ENCODE measurements around the gene PTPRD.
A peak's percentile ranks its signal among the peaks of the same experiment; 100 is the strongest.

Gene PTPRD

DNA sequence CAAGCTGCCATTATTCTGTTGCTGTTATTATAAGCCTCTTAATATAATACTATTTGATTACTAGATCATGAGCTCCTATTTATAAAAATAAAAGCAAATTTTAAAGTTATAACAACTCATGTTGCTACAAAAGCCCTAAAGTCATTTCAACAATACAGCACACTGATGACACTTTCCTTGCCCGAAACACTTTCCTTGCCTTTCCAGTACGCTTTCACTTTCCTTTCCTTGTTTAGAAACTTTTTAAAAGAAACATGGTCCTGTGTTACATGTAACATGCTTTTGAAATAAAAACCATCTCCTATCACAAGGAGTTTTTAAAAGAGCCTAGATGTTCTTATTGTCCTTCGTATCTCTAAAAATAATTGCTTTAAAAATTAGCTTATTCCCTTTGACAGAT lies 688.4 kb downstream of the PTPRD start:
- Histone ChIP-seq H3K4me1 (ENCODE audit: control insufficient read depth in 1 of 2, insufficient read depth in 2 of 2, low read length in 2 of 2) (no peaks in the 10 kb centered on the region), H4K8ac (ENCODE audit: low read depth, low read length) (no peak overlapping the region), H2AFZ (ENCODE audit: insufficient read depth, low read length, poor library complexity) (no peak overlapping the region), H3K79me2 (ENCODE audit: control insufficient read depth, insufficient read depth, low read length, poor library complexity) (no peaks in the 10 kb centered on the region), H3K79me1 (ENCODE audit: low read length) (no peaks in the 10 kb centered on the region), H3K14ac (ENCODE audit: low read length) (no peak overlapping the region), H3K18ac (ENCODE audit: low read length) (no peak overlapping the region), H2BK12ac (ENCODE audit: low read length) (no peak overlapping the region), H3K9me3 (ENCODE audit: insufficient read depth, low read depth, low read length) (no peaks in the 10 kb centered on the region), H2AK5ac (ENCODE audit: low read length) (no peak overlapping the region), H4K91ac (ENCODE audit: low read depth, low read length) (no peak overlapping the region), H3K4me2 (ENCODE audit: low read length) (no peak overlapping the region), H3K4ac (ENCODE audit: low read depth, low read length) (no peak overlapping the region), H3K9ac (ENCODE audit: low read length) (no peak overlapping the region), H2BK5ac (ENCODE audit: low read depth, low read length, poor library complexity) (no peak overlapping the region), H3K27me3 (ENCODE audit: insufficient read depth, low read length) (no peaks in the 10 kb centered on the region), H3K4me3 (ENCODE audit: low read depth, low read length) (no peak overlapping the region), H2BK120ac (ENCODE audit: insufficient read depth, low read length, poor library complexity) (no peak overlapping the region), H3K36me3 (ENCODE audit: control insufficient read depth in 1 of 2, insufficient read depth in 2 of 2, low read length in 2 of 2) (no peaks in the 10 kb centered on the region), H4K12ac (ENCODE audit: low read depth, low read length) (no peak overlapping the region), H3K27ac (ENCODE audit: low read depth, low read length) (no peak overlapping the region), H3K23ac (ENCODE audit: low read length) (no peak overlapping the region)
- no peak for DNase-seq
- no CpG with 5 or more reads among the region's 3 CpGs for WGBS (ENCODE audit: extremely low coverage, insufficient coverage, insufficient read length)

- Histone ChIP-seq H3K27ac (ENCODE audit: low read depth, low read length) (no peak overlapping the region), H3K9ac (ENCODE audit: low read length) (no peak overlapping the region), H4K91ac (ENCODE audit: low read depth, low read length) (no peak overlapping the region), H4K8ac (ENCODE audit: low read depth, low read length) (no peak overlapping the region), H3K27me3 (ENCODE audit: insufficient read depth, low read length) (no peaks in the 10 kb centered on the region), H3K18ac (ENCODE audit: low read length) (no peak overlapping the region), H3K36me3 (ENCODE audit: control insufficient read depth in 1 of 2, insufficient read depth in 2 of 2, low read length in 2 of 2) (no peaks in the 10 kb centered on the region), H3K4me1 (ENCODE audit: control insufficient read depth in 1 of 2, insufficient read depth in 2 of 2, low read length in 2 of 2) (no peaks in the 10 kb centered on the region), H3K79me1 (ENCODE audit: low read length) (no peaks in the 10 kb centered on the region), H3K4me2 (ENCODE audit: low read length) (no peak overlapping the region), H2BK5ac (ENCODE audit: low read depth, low read length, poor library complexity) (no peak overlapping the region), H3K9me3 (ENCODE audit: insufficient read depth, low read depth, low read length) (no peaks in the 10 kb centered on the region), H3K23ac (ENCODE audit: low read length) (no peak overlapping the region), H3K4me3 (ENCODE audit: low read depth, low read length) (no peak overlapping the region), H3K14ac (ENCODE audit: low read length) (no peak overlapping the region), H2BK12ac (ENCODE audit: low read length) (no peak overlapping the region), H2AK5ac (ENCODE audit: low read length) (no peak overlapping the region), H4K12ac (ENCODE audit: low read depth, low read length) (no peak overlapping the region), H2BK120ac (ENCODE audit: insufficient read depth, low read length, poor library complexity) (no peak overlapping the region), H3K79me2 (ENCODE audit: control insufficient read depth, insufficient read depth, low read length, poor library complexity) (no peaks in the 10 kb centered on the region), H3K4ac (ENCODE audit: low read depth, low read length) (no peak overlapping the region), H2AFZ (ENCODE audit: insufficient read depth, low read length, poor library complexity) (no peak overlapping the region)
- whole genome bisulfite sequencing (ENCODE audit: extremely low coverage, insufficient coverage, insufficient read length) = no CpG with 5 or more reads among the region's 2 CpGs
- peak in 1 of 2 donors; percentile 12 for DNase-seq
Measured at GRCh38 chr9:9921805-9922204, 691.0 kb downstream of the PTPRD start.

DNA sequence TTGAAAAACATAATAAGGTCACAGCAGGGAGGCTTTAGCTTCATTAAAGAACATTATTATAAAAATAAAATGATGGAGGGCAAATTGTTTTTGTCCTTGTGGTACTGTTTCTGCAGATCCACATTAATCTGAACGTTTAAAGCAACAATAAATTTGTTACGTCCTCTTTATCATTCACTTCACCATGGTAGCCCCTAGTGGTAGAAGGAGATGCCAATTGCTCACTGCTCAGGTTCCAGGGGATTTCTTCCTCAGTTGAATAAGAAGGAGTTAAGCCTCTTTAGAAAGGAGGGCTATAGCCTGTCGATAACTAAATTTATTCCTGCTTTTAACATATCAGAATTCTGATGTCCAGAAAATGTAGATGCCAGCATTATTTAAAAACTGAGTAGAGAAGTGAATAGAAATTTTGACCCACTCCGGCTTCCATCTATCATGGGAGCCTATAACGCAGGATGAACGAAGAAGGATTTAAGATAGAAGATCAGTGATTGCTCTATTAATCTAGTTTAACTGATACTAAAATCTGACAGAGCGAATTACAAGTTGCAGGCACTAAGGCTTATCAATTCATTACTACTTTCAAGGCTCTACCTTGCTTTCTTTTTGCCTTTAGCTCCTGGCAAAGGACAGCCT lies 692.3 kb downstream of the PTPRD start:
- H4K91ac ChIP-seq (ENCODE audit: low read depth, low read length) = no peak overlapping the region
- H2BK120ac ChIP-seq (ENCODE audit: insufficient read depth, low read length, poor library complexity) = no peak overlapping the region
- H2BK5ac ChIP-seq (ENCODE audit: low read depth, low read length, poor library complexity) = no peak overlapping the region
- DNase-seq = no peak
- H3K9ac ChIP-seq (ENCODE audit: low read length) = no peak overlapping the region
- H3K4ac ChIP-seq (ENCODE audit: low read depth, low read length) = no peak overlapping the region
- no peak overlapping the region for H2AK5ac ChIP-seq (ENCODE audit: low read length)
- no CpG with 5 or more reads among the region's 7 CpGs for WGBS (ENCODE audit: extremely low coverage, insufficient coverage, insufficient read length)
- H3K23ac ChIP-seq (ENCODE audit: low read length) = no peak overlapping the region
- H3K9me3 ChIP-seq (ENCODE audit: insufficient read depth, low read depth, low read length) = no peaks in the 10 kb centered on the region
- no peak overlapping the region for H3K18ac ChIP-seq (ENCODE audit: low read length)
- no peaks in the 10 kb centered on the region for H3K79me1 ChIP-seq (ENCODE audit: low read length)
- H3K36me3 ChIP-seq (ENCODE audit: control insufficient read depth in 1 of 2, insufficient read depth in 2 of 2, low read length in 2 of 2) = no peaks in the 10 kb centered on the region
- H2AFZ ChIP-seq (ENCODE audit: insufficient read depth, low read length, poor library complexity) = no peak overlapping the region
- H3K4me3 ChIP-seq (ENCODE audit: low read depth, low read length) = no peak overlapping the region
- H3K27ac ChIP-seq (ENCODE audit: low read depth, low read length) = no peak overlapping the region
- H3K27me3 ChIP-seq (ENCODE audit: insufficient read depth, low read length) = no peaks in the 10 kb centered on the region
- H4K8ac ChIP-seq (ENCODE audit: low read depth, low read length) = no peak overlapping the region
- no peak overlapping the region for H3K14ac ChIP-seq (ENCODE audit: low read length)
- H2BK12ac ChIP-seq (ENCODE audit: low read length) = no peak overlapping the region
- no peaks in the 10 kb centered on the region for H3K79me2 ChIP-seq (ENCODE audit: control insufficient read depth, insufficient read depth, low read length, poor library complexity)
- no peak overlapping the region for H4K12ac ChIP-seq (ENCODE audit: low read depth, low read length)
- no peak overlapping the region for H3K4me2 ChIP-seq (ENCODE audit: low read length)
- no peaks in the 10 kb centered on the region for H3K4me1 ChIP-seq (ENCODE audit: control insufficient read depth in 1 of 2, insufficient read depth in 2 of 2, low read length in 2 of 2)

- H3K27ac ChIP-seq (ENCODE audit: low read depth, low read length) = no peak overlapping the region
- no peaks in the 10 kb centered on the region for H3K27me3 ChIP-seq (ENCODE audit: insufficient read depth, low read length)
- no peaks in the 10 kb centered on the region for H3K79me2 ChIP-seq (ENCODE audit: control insufficient read depth, insufficient read depth, low read length, poor library complexity)
- H2AK5ac ChIP-seq (ENCODE audit: low read length) = no peak overlapping the region
- no peak for DNase-seq
- no peak overlapping the region for H2AFZ ChIP-seq (ENCODE audit: insufficient read depth, low read length, poor library complexity)
- H3K4me3 ChIP-seq (ENCODE audit: low read depth, low read length) = no peak overlapping the region
- no peak overlapping the region for H4K91ac ChIP-seq (ENCODE audit: low read depth, low read length)
- no peak overlapping the region for H4K8ac ChIP-seq (ENCODE audit: low read depth, low read length)
- no peak overlapping the region for H3K9ac ChIP-seq (ENCODE audit: low read length)
- H3K9me3 ChIP-seq (ENCODE audit: insufficient read depth, low read depth, low read length) = no peaks in the 10 kb centered on the region
- H3K36me3 ChIP-seq (ENCODE audit: control insufficient read depth in 1 of 2, insufficient read depth in 2 of 2, low read length in 2 of 2) = no peaks in the 10 kb centered on the region
- no peaks in the 10 kb centered on the region for H3K79me1 ChIP-seq (ENCODE audit: low read length)
- H3K4ac ChIP-seq (ENCODE audit: low read depth, low read length) = no peak overlapping the region
- no peak overlapping the region for H2BK12ac ChIP-seq (ENCODE audit: low read length)
- no peak overlapping the region for H3K23ac ChIP-seq (ENCODE audit: low read length)
- H3K4me2 ChIP-seq (ENCODE audit: low read length) = no peak overlapping the region
- no peak overlapping the region for H3K18ac ChIP-seq (ENCODE audit: low read length)
- no peak overlapping the region for H3K14ac ChIP-seq (ENCODE audit: low read length)
- H4K12ac ChIP-seq (ENCODE audit: low read depth, low read length) = no peak overlapping the region
- H2BK5ac ChIP-seq (ENCODE audit: low read depth, low read length, poor library complexity) = no peak overlapping the region
- H2BK120ac ChIP-seq (ENCODE audit: insufficient read depth, low read length, poor library complexity) = no peak overlapping the region
- H3K4me1 ChIP-seq (ENCODE audit: control insufficient read depth in 1 of 2, insufficient read depth in 2 of 2, low read length in 2 of 2) = no peaks in the 10 kb centered on the region
- no CpG with 5 or more reads among the region's 3 CpGs for WGBS (ENCODE audit: extremely low coverage, insufficient coverage, insufficient read length)
Measured at GRCh38 chr9:9919174-9919775, 693.5 kb downstream of the PTPRD start.
